Measurements from ENCODE around the gene FOXRED2.
A peak's percentile ranks its signal among the peaks of the same experiment; 100 is the strongest.

The FOXRED2 gene

GRCh38 chr22:36481393-36482168 is 25.3 kb downstream of the FOXRED2 start, which contains the start of gene TXN2:
Gene TXN2, minus strand, starts transcription at chr22:36481640. Its CDS starts 803 bp downstream, at chr22:36480837.
- under 1% methylated on average over 59 of the region's 62 CpGs for WGBS
- H3K4me2 ChIP-seq (ENCODE audit: low read length, poor library complexity, severe bottlenecking), result peak within 1 kb of the TSS; percentile 58
- no peaks in the 10 kb centered on the region for H3K27me3 ChIP-seq (ENCODE audit: control insufficient read depth in 1 of 2, insufficient read depth in 1 of 2, low read length in 2 of 2)
- H3K4ac ChIP-seq (ENCODE audit: low read depth in 1 of 2, low read length in 2 of 2), result peak within 1 kb of the TSS; percentile 64 to 99
- H2BK15ac ChIP-seq (ENCODE audit: low read depth, poor library complexity, severe bottlenecking), result peak within 1 kb of the TSS; percentile 99
- H3K36me3 ChIP-seq (ENCODE audit: control insufficient read depth in 1 of 2, insufficient read depth in 2 of 2, low read depth in 1 of 2, low read length in 2 of 2), result peaks cover 18 to 34% of the 10 kb centered on the region in 2 experiments
- no peak within 1 kb of the TSS for H2BK12ac ChIP-seq (ENCODE audit: low read length in 2 of 2)
- peak; percentile 97 for DNase-seq
- peaks cover 19% of the 10 kb centered on the region for H3K79me1 ChIP-seq (replicated peaks; ENCODE audit: low read length, poor library complexity, severe bottlenecking)
- no peak within 1 kb of the TSS for H3K14ac ChIP-seq (ENCODE audit: low read length in 2 of 2)
- H4K91ac ChIP-seq (ENCODE audit: low read length), result peak within 1 kb of the TSS; percentile 99
- H2BK5ac ChIP-seq (ENCODE audit: low read depth, low read length, poor library complexity, severe bottlenecking), result peak within 1 kb of the TSS; percentile 75
- H3K27ac ChIP-seq (ENCODE audit: low read length, poor library complexity, severe bottlenecking), result peak within 1 kb of the TSS; percentile 83
- peaks cover 7% of the 10 kb centered on the region for H3K4me1 ChIP-seq (ENCODE audit: control insufficient read depth, insufficient read depth, low read depth, low read length)
- peak within 1 kb of the TSS; percentile 41 for H2AK5ac ChIP-seq (ENCODE audit: low read length, severe bottlenecking)
- peak within 1 kb of the TSS; percentile 89 for H2BK120ac ChIP-seq (ENCODE audit: low read depth, low read length)
- peak within 1 kb of the TSS; percentile 71 to 84 for H3K4me3 ChIP-seq (ENCODE audit: insufficient read depth in 1 of 2, low read depth in 1 of 2, low read length in 2 of 2)
- H2AFZ ChIP-seq (ENCODE audit: low read depth, low read length), result no peak within 1 kb of the TSS
- peak within 1 kb of the TSS; percentile 94 for H3K9ac ChIP-seq (ENCODE audit: low read length)
- peaks cover under 1% of the 10 kb centered on the region for H3K9me3 ChIP-seq (ENCODE audit: control insufficient read depth, low read length)
- no peak within 1 kb of the TSS for H3K23ac ChIP-seq (ENCODE audit: low read length in 2 of 2)
- H4K8ac ChIP-seq (ENCODE audit: low read length), result peak within 1 kb of the TSS; percentile 100
- H3K18ac ChIP-seq (ENCODE audit: low read depth in 1 of 2, low read length in 2 of 2), result peak within 1 kb of the TSS; percentile 74 to 99

- Histone ChIP-seq H2BK15ac (ENCODE audit: low read depth, poor library complexity, severe bottlenecking) (no peak overlapping the region), H2BK5ac (ENCODE audit: low read depth, low read length, poor library complexity, severe bottlenecking) (peak overlapping the region; percentile 75), H2AFZ (ENCODE audit: low read depth, low read length) (no peak overlapping the region), H3K9me3 (ENCODE audit: control insufficient read depth, low read length) (no peaks in the 10 kb centered on the region), H3K9ac (ENCODE audit: low read length) (peak overlapping the region; percentile 94), H2BK12ac (ENCODE audit: low read length in 2 of 2) (no peak overlapping the region), H3K4ac (ENCODE audit: low read depth in 1 of 2, low read length in 2 of 2) (peak overlapping the region; percentile 52 to 99), H2AK5ac (ENCODE audit: low read length, severe bottlenecking) (peak overlapping the region; percentile 41), H3K27ac (ENCODE audit: low read length, poor library complexity, severe bottlenecking) (peak overlapping the region; percentile 34), H3K4me1 (ENCODE audit: control insufficient read depth, insufficient read depth, low read depth, low read length) (peaks cover 7% of the 10 kb centered on the region), H3K27me3 (ENCODE audit: control insufficient read depth in 1 of 2, insufficient read depth in 1 of 2, low read length in 2 of 2) (no peaks in the 10 kb centered on the region), H4K8ac (ENCODE audit: low read length) (peak overlapping the region; percentile 100), H3K79me1 (replicated peaks; ENCODE audit: low read length, poor library complexity, severe bottlenecking) (peaks cover 21% of the 10 kb centered on the region), H3K36me3 (ENCODE audit: control insufficient read depth in 1 of 2, insufficient read depth in 2 of 2, low read depth in 1 of 2, low read length in 2 of 2) (peaks cover 23 to 39% of the 10 kb centered on the region in 2 experiments), H2BK120ac (ENCODE audit: low read depth, low read length) (peak overlapping the region; percentile 89), H3K18ac (ENCODE audit: low read depth in 1 of 2, low read length in 2 of 2) (peak overlapping the region in 1 of 2 experiments; percentile 99), H3K4me2 (ENCODE audit: low read length, poor library complexity, severe bottlenecking) (peak overlapping the region; percentile 58), H3K14ac (ENCODE audit: low read length in 2 of 2) (no peak overlapping the region), H3K4me3 (ENCODE audit: insufficient read depth in 1 of 2, low read depth in 1 of 2, low read length in 2 of 2) (peak overlapping the region; percentile 71 to 84), H3K23ac (ENCODE audit: low read length in 2 of 2) (no peak overlapping the region), H4K91ac (ENCODE audit: low read length) (peak overlapping the region; percentile 99)
- DNase-seq, result no peak
- 24% methylated on average over 7 of the region's 9 CpGs for WGBS
Observed at GRCh38 chr22:36480941-36481392, 25.9 kb downstream of the FOXRED2 start.

DNA sequence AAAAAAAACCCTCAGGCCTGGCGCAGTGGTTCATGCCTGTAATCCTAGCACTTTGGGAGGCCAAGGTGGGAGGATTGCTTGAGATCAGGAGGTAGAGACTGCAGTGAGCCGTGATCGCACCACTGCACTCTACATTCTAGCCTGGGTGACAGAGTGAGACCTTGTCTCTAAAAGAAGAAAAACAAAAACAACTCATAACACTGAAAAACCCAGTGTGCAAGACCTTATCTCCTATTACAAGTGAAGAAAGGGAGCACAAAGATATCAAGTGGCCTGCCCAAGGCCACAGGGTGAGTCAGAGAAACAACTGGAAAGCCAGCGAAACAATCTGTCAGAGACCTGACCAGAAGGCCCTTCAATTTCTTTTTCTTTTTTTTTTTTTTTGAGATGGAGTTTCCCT is 27.9 kb downstream of the FOXRED2 start:
- 89% methylated on average over 4 of the region's 4 CpGs for whole genome bisulfite sequencing
- Histone ChIP-seq H3K9me3 (ENCODE audit: control insufficient read depth, low read length) (no peaks in the 10 kb centered on the region), H3K4ac (ENCODE audit: low read depth in 1 of 2, low read length in 2 of 2) (no peak overlapping the region)

GRCh38 chr22:36475341-36475740 is 31.5 kb downstream of the FOXRED2 start:
- no peak overlapping the region for H2BK15ac ChIP-seq (ENCODE audit: low read depth, poor library complexity, severe bottlenecking)
- no peak overlapping the region for H2AFZ ChIP-seq (ENCODE audit: low read depth, low read length)
- H2AK5ac ChIP-seq (ENCODE audit: low read length, severe bottlenecking), result no peak overlapping the region
- H4K8ac ChIP-seq (ENCODE audit: low read length), result no peak overlapping the region
- 98% methylated on average over 6 of the region's 6 CpGs for WGBS
- H3K9me3 ChIP-seq (ENCODE audit: control insufficient read depth, low read length), result no peaks in the 10 kb centered on the region
- H2BK120ac ChIP-seq (ENCODE audit: low read depth, low read length), result no peak overlapping the region
- no peak overlapping the region for H4K91ac ChIP-seq (ENCODE audit: low read length)
- H3K4me3 ChIP-seq (ENCODE audit: insufficient read depth in 1 of 2, low read depth in 1 of 2, low read length in 2 of 2), result no peak overlapping the region
- no peak overlapping the region for H3K18ac ChIP-seq (ENCODE audit: low read depth in 1 of 2, low read length in 2 of 2)
- H3K4ac ChIP-seq (ENCODE audit: low read depth in 1 of 2, low read length in 2 of 2), result no peak overlapping the region
- no peak for DNase-seq
- peaks cover 14% of the 10 kb centered on the region for H3K4me1 ChIP-seq (ENCODE audit: control insufficient read depth, insufficient read depth, low read depth, low read length)
- no peak overlapping the region for H3K23ac ChIP-seq (ENCODE audit: low read length in 2 of 2)
- H2BK5ac ChIP-seq (ENCODE audit: low read depth, low read length, poor library complexity, severe bottlenecking), result no peak overlapping the region
- peaks cover 30% of the 10 kb centered on the region for H3K79me1 ChIP-seq (replicated peaks; ENCODE audit: low read length, poor library complexity, severe bottlenecking)
- H3K14ac ChIP-seq (ENCODE audit: low read length in 2 of 2), result no peak overlapping the region
- no peak overlapping the region for H3K27ac ChIP-seq (ENCODE audit: low read length, poor library complexity, severe bottlenecking)
- no peaks in the 10 kb centered on the region for H3K27me3 ChIP-seq (ENCODE audit: control insufficient read depth in 1 of 2, insufficient read depth in 1 of 2, low read length in 2 of 2)
- no peak overlapping the region for H3K9ac ChIP-seq (ENCODE audit: low read length)
- H2BK12ac ChIP-seq (ENCODE audit: low read length in 2 of 2), result no peak overlapping the region
- H3K36me3 ChIP-seq (ENCODE audit: control insufficient read depth in 1 of 2, insufficient read depth in 2 of 2, low read depth in 1 of 2, low read length in 2 of 2), result peaks cover 63 to 85% of the 10 kb centered on the region in 2 experiments
- no peak overlapping the region for H3K4me2 ChIP-seq (ENCODE audit: low read length, poor library complexity, severe bottlenecking)

More for the DNA sequence above, 27.9 kb downstream of the FOXRED2 start:
- Histone ChIP-seq H3K4me2 (ENCODE audit: low read length, poor library complexity, severe bottlenecking) (no peak overlapping the region), H2BK15ac (ENCODE audit: low read depth, poor library complexity, severe bottlenecking) (no peak overlapping the region), H3K9ac (ENCODE audit: low read length) (no peak overlapping the region), H3K79me1 (replicated peaks; ENCODE audit: low read length, poor library complexity, severe bottlenecking) (peaks cover 27% of the 10 kb centered on the region), H2AK5ac (ENCODE audit: low read length, severe bottlenecking) (no peak overlapping the region), H4K91ac (ENCODE audit: low read length) (no peak overlapping the region), H3K18ac (ENCODE audit: low read depth in 1 of 2, low read length in 2 of 2) (no peak overlapping the region), H3K36me3 (ENCODE audit: control insufficient read depth in 1 of 2, insufficient read depth in 2 of 2, low read depth in 1 of 2, low read length in 2 of 2) (peaks cover 41 to 59% of the 10 kb centered on the region in 2 experiments), H3K27me3 (ENCODE audit: control insufficient read depth in 1 of 2, insufficient read depth in 1 of 2, low read length in 2 of 2) (no peaks in the 10 kb centered on the region), H3K23ac (ENCODE audit: low read length in 2 of 2) (no peak overlapping the region), H2BK12ac (ENCODE audit: low read length in 2 of 2) (no peak overlapping the region), H3K4me3 (ENCODE audit: insufficient read depth in 1 of 2, low read depth in 1 of 2, low read length in 2 of 2) (no peak overlapping the region), H3K14ac (ENCODE audit: low read length in 2 of 2) (no peak overlapping the region), H2BK120ac (ENCODE audit: low read depth, low read length) (no peak overlapping the region), H2AFZ (ENCODE audit: low read depth, low read length) (no peak overlapping the region), H3K27ac (ENCODE audit: low read length, poor library complexity, severe bottlenecking) (no peak overlapping the region), H3K4me1 (ENCODE audit: control insufficient read depth, insufficient read depth, low read depth, low read length) (peaks cover 7% of the 10 kb centered on the region), H2BK5ac (ENCODE audit: low read depth, low read length, poor library complexity, severe bottlenecking) (no peak overlapping the region), H4K8ac (ENCODE audit: low read length) (no peak overlapping the region)
- no peak for DNase-seq

Data from mesenchymal stem cell (in vitro differentiated cells and primary cell).